Measurements from ENCODE around the gene PROM1. TPM values are rescaled to one million over a fixed set of nuclear protein-coding genes. Genes with fewer than 3 reads are reported as not detected.

PROM1 gene
- total RNA-seq, 1 donor from 2014 or later, result 65.3 TPM

- H3K36me3 Mint-ChIP-seq (ENCODE audit: low read depth), result no peaks in the 10 kb centered on the region
- no peak overlapping the region for H3K4me3 Mint-ChIP-seq
- no peaks in the 10 kb centered on the region for H3K4me1 Mint-ChIP-seq
- no peak overlapping the region for H3K27ac Mint-ChIP-seq (ENCODE audit: unreplicated experiment)
- no peaks in the 10 kb centered on the region for H3K9me3 Mint-ChIP-seq
- H3K27me3 Mint-ChIP-seq (ENCODE audit: low read depth), result peaks cover 9% of the 10 kb centered on the region
- DNase-seq (ENCODE audit: low read depth, low spot score), result no peak
- TF ChIP-seq, protein P1, sequence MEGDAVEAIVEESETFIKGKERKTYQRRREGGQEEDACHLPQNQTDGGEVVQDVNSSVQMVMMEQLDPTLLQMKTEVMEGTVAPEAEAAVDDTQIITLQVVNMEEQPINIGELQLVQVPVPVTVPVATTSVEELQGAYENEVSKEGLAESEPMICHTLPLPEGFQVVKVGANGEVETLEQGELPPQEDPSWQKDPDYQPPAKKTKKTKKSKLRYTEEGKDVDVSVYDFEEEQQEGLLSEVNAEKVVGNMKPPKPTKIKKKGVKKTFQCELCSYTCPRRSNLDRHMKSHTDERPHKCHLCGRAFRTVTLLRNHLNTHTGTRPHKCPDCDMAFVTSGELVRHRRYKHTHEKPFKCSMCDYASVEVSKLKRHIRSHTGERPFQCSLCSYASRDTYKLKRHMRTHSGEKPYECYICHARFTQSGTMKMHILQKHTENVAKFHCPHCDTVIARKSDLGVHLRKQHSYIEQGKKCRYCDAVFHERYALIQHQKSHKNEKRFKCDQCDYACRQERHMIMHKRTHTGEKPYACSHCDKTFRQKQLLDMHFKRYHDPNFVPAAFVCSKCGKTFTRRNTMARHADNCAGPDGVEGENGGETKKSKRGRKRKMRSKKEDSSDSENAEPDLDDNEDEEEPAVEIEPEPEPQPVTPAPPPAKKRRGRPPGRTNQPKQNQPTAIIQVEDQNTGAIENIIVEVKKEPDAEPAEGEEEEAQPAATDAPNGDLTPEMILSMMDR (conservative IDR thresholded peaks at IDR 0.05), result no peak
Measured at GRCh38 chr4:16109256-16109655, 25.4 kb upstream of the PROM1 start.

- Mint-ChIP-seq H3K27ac (ENCODE audit: unreplicated experiment) (no peak overlapping the region), H3K36me3 (ENCODE audit: low read depth) (no peaks in the 10 kb centered on the region), H3K9me3 (no peaks in the 10 kb centered on the region), H3K4me3 (no peak overlapping the region), H3K27me3 (ENCODE audit: low read depth) (peaks cover 13% of the 10 kb centered on the region), H3K4me1 (no peaks in the 10 kb centered on the region)
- TF ChIP-seq, protein P1 (conservative IDR thresholded peaks at IDR 0.05), result no peak
- no peak for DNase-seq (ENCODE audit: low read depth, low spot score)
Measured at GRCh38 chr4:16106956-16107355, 23.1 kb upstream of the PROM1 start.

- H3K4me1 Mint-ChIP-seq, result no peaks in the 10 kb centered on the region
- TF ChIP-seq, protein P1 (conservative IDR thresholded peaks at IDR 0.05), result no peak
- no peaks in the 10 kb centered on the region for H3K36me3 Mint-ChIP-seq (ENCODE audit: low read depth)
- peaks cover 16% of the 10 kb centered on the region for H3K27me3 Mint-ChIP-seq (ENCODE audit: low read depth)
- H3K4me3 Mint-ChIP-seq, result no peak overlapping the region
- no peaks in the 10 kb centered on the region for H3K9me3 Mint-ChIP-seq
- DNase-seq (ENCODE audit: low read depth, low spot score), result no peak
- H3K27ac Mint-ChIP-seq (ENCODE audit: unreplicated experiment), result no peak overlapping the region
Measured at GRCh38 chr4:16104520-16104919, 20.7 kb upstream of the PROM1 start.

DNA sequence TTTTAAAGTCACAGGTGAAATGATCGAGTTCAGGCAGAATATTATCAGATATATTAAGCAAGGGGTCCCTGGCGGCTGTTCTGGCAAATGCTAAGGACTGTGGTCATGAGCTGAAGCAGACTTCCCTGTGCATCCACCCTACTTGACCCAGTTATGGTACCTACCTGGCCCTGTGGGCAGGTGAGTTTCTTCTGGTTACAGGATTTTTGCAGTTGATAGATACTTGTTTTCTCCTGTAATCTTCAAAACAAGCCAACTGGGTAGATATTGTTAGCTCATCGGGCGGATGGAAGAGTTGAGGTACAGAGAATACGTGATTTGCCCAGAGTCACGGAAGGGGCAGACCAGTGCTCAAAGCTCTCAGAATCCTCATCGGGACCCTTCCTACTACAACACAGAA lies 18.5 kb upstream of the PROM1 start:
- TF ChIP-seq, protein P1 (conservative IDR thresholded peaks at IDR 0.05), result no peak
- Mint-ChIP-seq H3K27ac (ENCODE audit: unreplicated experiment) (no peak overlapping the region), H3K4me3 (no peak overlapping the region), H3K36me3 (ENCODE audit: low read depth) (no peaks in the 10 kb centered on the region), H3K4me1 (no peaks in the 10 kb centered on the region), H3K9me3 (no peaks in the 10 kb centered on the region), H3K27me3 (ENCODE audit: low read depth) (peaks cover 20% of the 10 kb centered on the region)
- DNase-seq (ENCODE audit: low read depth, low spot score), result no peak

- DNase-seq (ENCODE audit: low read depth, low spot score), result no peak
- TF ChIP-seq, protein P1 (conservative IDR thresholded peaks at IDR 0.05), result no peak
- Mint-ChIP-seq H3K27me3 (ENCODE audit: low read depth) (peaks cover 20% of the 10 kb centered on the region), H3K27ac (ENCODE audit: unreplicated experiment) (no peak overlapping the region), H3K4me1 (no peaks in the 10 kb centered on the region), H3K36me3 (ENCODE audit: low read depth) (no peaks in the 10 kb centered on the region), H3K9me3 (no peaks in the 10 kb centered on the region), H3K4me3 (no peak overlapping the region)
Measured at GRCh38 chr4:16100833-16101232, 17.0 kb upstream of the PROM1 start.

Data from neural crest cell (in vitro differentiated cells).